OCI-LY3 (cell line): ENCODE measurements around the gene U2SURP.

Experiments used
- H2AFZ ChIP-seq: fragments of 200-600, 300-600 bp; shearing (Covaris generic); 2 replicates; pipeline ENCODE4 v1.6.0; 2014; ENCODE audit warnings: antibody characterized with exemption, low read depth, low read length
- H3K27ac ChIP-seq: fragments of 200-600, 300-600 bp; sonication (generic); 2 replicates; pipeline ENCODE4 v1.5.1; 2014; ENCODE audit warnings: mild to moderate bottlenecking, low read length, moderate library complexity, mixed read lengths
- H3K27me3 ChIP-seq: fragments of 200-600, 300-600 bp; sonication (generic); 2 replicates; pipeline ENCODE4 v1.6.1; 2014; ENCODE audit warnings: low read depth, low read length, mixed read lengths
- H3K36me3 ChIP-seq: fragments of 200-600, 300-600 bp; sonication (generic); replicated peaks from 2 replicates; pipeline ENCODE3; 2014; ENCODE audit warnings: low read depth, low read length, mixed read lengths
- H3K4me1 ChIP-seq: fragments of 300-600, 200-600 bp; sonication (generic); 2 replicates; pipeline ENCODE4 v1.6.1; 2014; ENCODE audit warnings: low read length, mixed read lengths
- H3K4me2 ChIP-seq: fragments of 200-600, 300-600 bp; sonication (generic); 2 replicates; pipeline ENCODE4 v1.6.1; 2014; ENCODE audit warnings: low read length, mixed read lengths
- H3K4me3 ChIP-seq: fragments of 300-600, 200-600 bp; sonication (generic); 2 replicates; pipeline ENCODE4 v1.5.1; 2014; ENCODE audit warnings: antibody characterized with exemption, mild to moderate bottlenecking, low read length, moderate library complexity
- H3K79me2 ChIP-seq: fragments of 300-600, 200-600 bp; shearing (Covaris generic); 2 replicates; pipeline ENCODE4 v1.6.1; 2014; ENCODE audit warnings: mild to moderate bottlenecking, low read length, mixed read lengths
- H3K9ac ChIP-seq: fragments of 300-600, 200-600 bp; shearing (Covaris generic); 2 replicates; pipeline ENCODE4 v1.6.0; 2014; ENCODE audit warnings: mild to moderate bottlenecking, low read length, moderate library complexity
- H3K9me3 ChIP-seq: fragments of 200-600, 300-600 bp; shearing (Covaris generic); 2 replicates; pipeline ENCODE4 v1.6.1; 2014; ENCODE audit warnings: low read length, mixed read lengths; ENCODE audit not compliant: insufficient read depth
- H4K20me1 ChIP-seq: fragments of 200-600, 300-600 bp; sonication (generic); 2 replicates; pipeline ENCODE4 v1.6.1; 2016; ENCODE audit warnings: low read length, mixed read lengths; ENCODE audit not compliant: insufficient read depth
- CTCF ChIP-seq: fragments of 200-600, 300-600 bp; sonication (generic); IDR thresholded peaks from 2 replicates; pipeline ENCODE4 v1.5.1; 2014; ENCODE audit warnings: antibody characterized with exemption, low read length, low read depth
- EZH2phosphoT487 ChIP-seq: fragments of 200-600 bp; shearing (Covaris generic); IDR thresholded peaks from 2 replicates; pipeline ENCODE4 v1.6.1; 2018; ENCODE audit warnings: antibody characterized with exemption, mixed run types, low read depth

The U2SURP gene

DNA sequence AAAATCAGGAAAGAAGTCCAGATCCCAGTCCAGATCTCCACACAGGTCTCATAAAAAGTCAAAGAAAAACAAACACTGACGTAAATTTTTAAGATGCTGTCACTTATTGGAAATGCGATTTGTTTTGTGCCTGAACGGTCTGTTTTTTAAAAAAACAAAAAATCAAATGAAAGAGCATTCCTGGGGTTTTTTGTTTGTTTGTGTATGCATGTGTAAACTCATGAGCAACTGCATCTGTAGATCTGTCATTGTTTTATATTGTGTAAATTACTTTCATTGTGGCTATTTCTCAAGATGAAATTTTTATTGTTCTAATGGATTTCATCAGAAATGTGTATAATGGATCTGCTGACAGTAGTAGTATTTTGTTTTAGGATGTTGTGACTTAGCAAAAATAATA is 55.0 kb downstream of the U2SURP start:
- Histone ChIP-seq H3K4me3 (no peak overlapping the region), H3K4me1 (peaks cover 39% of the 10 kb centered on the region), H3K27ac (no peak overlapping the region), H3K4me2 (no peak overlapping the region), H2AFZ (no peak overlapping the region), H3K36me3 (peaks cover 61% of the 10 kb centered on the region), H3K79me2 (peaks cover 7% of the 10 kb centered on the region; the same call in 1 of the 2 replicates), H3K9ac (no peak overlapping the region), H4K20me1 (peaks cover 11% of the 10 kb centered on the region; the same call in 1 of the 2 replicates), H3K9me3 (no peaks in the 10 kb centered on the region), H3K27me3 (no peaks in the 10 kb centered on the region)
- TF ChIP-seq CTCF: no peak
- no peak for TF ChIP-seq EZH2phosphoT487

DNA sequence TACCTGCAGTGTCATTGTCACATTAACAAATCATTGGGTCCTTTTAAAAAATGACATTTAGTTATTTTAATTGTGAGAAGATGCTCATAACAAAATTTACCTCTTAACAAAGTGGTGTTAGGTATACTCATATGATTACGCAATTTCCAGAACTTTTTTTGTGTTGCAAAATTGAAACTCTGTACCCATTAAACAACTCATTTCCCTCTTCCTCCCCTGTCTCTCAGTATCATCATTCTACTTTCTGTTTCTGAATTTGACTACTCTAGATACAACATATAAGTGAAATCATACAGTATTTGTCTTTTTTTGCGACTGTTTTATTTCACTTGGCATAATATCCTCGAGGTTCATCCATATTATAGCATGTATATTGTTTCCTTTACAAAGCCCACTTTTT is 59.5 kb downstream of the U2SURP start:
- Histone ChIP-seq H3K27me3 (no peaks in the 10 kb centered on the region), H2AFZ (no peak overlapping the region), H3K27ac (peak overlapping the region; percentile 67), H3K79me2 (peaks cover 11% of the 10 kb centered on the region; the same call in 1 of the 2 replicates), H3K4me3 (peak overlapping the region; percentile 56), H3K4me2 (peak overlapping the region; percentile 86), H4K20me1 (peaks cover 12% of the 10 kb centered on the region; the same call in 1 of the 2 replicates), H3K9ac (peak overlapping the region; percentile 40), H3K4me1 (peaks cover 41% of the 10 kb centered on the region), H3K36me3 (peaks cover 47% of the 10 kb centered on the region), H3K9me3 (no peaks in the 10 kb centered on the region)
- TF ChIP-seq CTCF (no peak), EZH2phosphoT487 (no peak)

DNA sequence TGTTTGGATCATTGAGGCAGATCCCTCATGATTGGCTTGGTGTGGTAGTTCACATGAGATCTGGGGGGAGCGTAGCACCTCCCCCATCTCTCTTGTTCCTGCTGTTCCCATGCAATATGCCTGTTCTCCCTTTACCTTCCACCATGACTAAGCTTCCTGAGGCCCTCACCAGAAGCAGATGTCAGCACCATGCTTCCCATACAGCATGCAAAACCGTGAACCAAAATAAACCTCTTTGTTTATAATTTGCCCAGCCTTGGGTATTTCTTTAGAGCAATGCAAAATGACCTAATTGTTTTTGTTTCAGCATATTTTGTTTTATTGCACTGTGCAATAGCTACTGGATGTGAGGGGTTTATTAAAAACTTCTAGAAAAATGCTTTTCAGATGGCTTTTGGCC is 61.6 kb downstream of the U2SURP start:
- peaks cover 11% of the 10 kb centered on the region; the same call in 1 of the 2 replicates for H3K79me2 ChIP-seq
- peaks cover 7% of the 10 kb centered on the region; the same call in 1 of the 2 replicates for H4K20me1 ChIP-seq
- H3K9ac ChIP-seq: no peak overlapping the region
- no peaks in the 10 kb centered on the region for H3K27me3 ChIP-seq
- H3K36me3 ChIP-seq: peaks cover 29% of the 10 kb centered on the region
- no peak overlapping the region for H3K4me2 ChIP-seq
- peaks cover 26% of the 10 kb centered on the region for H3K4me1 ChIP-seq
- H3K9me3 ChIP-seq: no peaks in the 10 kb centered on the region
- no peak overlapping the region for H2AFZ ChIP-seq
- TF ChIP-seq EZH2phosphoT487 (no peak), CTCF (no peak)
- no peak overlapping the region for H3K27ac ChIP-seq
- H3K4me3 ChIP-seq: no peak overlapping the region

DNA sequence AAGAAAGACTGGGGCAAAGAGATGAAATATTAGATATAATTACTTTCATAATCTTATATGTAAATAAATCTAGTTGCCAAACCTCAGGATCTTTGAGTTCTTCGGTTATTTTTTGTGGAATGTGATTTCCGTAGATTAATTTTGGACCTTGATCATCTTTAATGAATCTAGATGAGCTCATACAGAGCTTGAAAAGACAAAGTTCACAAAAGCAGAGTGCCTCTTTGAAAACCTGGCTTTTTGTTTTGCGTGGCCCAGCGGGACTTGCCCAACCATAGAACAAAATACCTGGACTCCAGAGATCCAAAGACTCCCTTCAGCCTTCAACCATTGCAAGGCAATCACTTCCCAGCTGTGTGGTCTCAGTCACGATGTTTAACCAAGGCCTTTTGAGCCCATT is 63.4 kb downstream of the U2SURP start:
- Histone ChIP-seq H3K4me3 (no peak overlapping the region), H2AFZ (no peak overlapping the region), H3K9ac (no peak overlapping the region), H3K27me3 (no peaks in the 10 kb centered on the region), H3K27ac (no peak overlapping the region), H3K9me3 (no peaks in the 10 kb centered on the region), H4K20me1 (peaks cover 6% of the 10 kb centered on the region; the same call in 1 of the 2 replicates), H3K36me3 (peaks cover 21% of the 10 kb centered on the region), H3K79me2 (peaks cover 11% of the 10 kb centered on the region; the same call in 1 of the 2 replicates), H3K4me2 (no peak overlapping the region), H3K4me1 (peaks cover 21% of the 10 kb centered on the region)
- TF ChIP-seq EZH2phosphoT487: no peak
- no peak for TF ChIP-seq CTCF
